KG1 (cell line): Measurements from ENCODE around the gene OSBPL8.
"Not testable (repeated sequence)": the region's sequence is repeated elsewhere in the genome, so short reads cannot be mapped to it uniquely, and the experiment has no call there.

ENCODE experiments used
- DNase-seq: peaks from one replicate; lab custom pipeline; 2025; lab: John Stamatoyannopoulos, UW

Gene OSBPL8

DNA sequence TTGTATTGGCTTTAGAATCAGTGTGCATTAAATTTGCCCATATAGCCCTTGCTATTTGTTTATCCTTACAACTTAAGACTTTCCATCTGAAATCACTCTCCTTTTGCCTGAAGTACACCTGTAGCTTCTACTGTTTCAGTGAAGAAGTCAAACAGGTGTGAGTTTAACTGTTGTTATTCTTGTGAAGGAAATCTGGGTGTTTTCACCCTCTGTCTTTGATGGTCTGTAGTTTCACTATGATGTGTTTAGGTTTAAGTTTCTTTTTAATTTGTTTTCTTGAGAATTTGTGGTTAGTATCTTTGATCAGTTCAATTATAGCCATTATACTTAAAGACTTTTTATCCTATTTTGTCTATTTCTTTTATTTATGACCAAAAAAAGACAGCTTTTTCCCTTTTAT lies 142.5 kb downstream of the OSBPL8 start:
- DNase-seq = no peak

DNA sequence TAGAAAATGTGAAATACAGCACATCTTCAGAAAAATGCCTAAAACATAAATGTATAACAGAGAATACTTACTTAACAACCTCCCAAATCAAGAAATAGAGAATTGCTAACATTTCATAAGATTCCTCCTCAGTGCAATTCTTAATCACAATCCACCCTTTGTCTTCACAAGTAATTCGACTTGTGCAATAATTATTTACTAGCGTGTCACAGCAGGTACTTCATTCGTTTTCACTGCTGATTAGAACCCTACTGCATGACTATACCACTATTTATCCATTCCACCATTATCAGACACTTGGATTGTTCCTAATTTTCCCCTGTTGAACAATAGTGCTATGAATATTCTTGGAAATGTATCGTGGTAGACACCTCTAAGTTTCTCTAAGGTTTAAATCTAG lies 146.4 kb downstream of the OSBPL8 start:
- DNase-seq = no peak

DNA sequence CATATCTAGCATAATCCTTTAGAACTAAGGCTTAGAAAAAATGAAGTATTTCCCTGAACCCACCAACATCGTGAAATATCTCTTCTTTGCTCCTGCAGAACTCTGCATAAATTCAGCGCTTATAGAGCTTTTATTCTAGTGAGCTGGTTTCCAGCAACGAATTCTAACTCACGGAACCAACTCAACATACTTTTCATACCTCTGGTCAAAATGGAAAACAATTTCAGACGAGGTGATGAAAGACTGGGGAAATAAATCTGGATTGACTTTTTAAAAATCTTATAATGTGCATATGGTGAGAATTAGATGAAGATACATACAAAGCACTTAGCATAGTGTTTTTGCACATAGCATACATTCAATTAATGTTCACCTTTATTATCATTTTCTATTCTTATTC lies 148.8 kb downstream of the OSBPL8 start:
- DNase-seq = no peak

DNA sequence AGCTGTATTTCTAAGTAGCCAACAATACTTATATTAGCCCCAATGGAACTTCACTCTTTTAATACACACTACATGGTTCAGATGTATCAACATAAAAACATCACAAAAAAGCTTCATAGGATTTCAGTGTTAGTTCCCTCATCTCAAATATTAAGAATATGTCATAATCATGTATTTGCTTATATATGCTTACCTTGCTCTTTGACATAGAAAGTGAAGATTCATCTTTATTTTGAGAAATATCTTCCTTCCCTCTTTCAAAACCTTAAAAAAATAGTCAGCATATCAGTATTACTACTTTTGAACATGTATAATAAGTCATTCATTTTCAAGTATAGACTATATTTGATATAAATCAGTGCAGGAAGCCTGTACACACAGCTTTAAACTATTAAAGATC lies 149.2 kb downstream of the OSBPL8 start:
- DNase-seq = no peak

DNA sequence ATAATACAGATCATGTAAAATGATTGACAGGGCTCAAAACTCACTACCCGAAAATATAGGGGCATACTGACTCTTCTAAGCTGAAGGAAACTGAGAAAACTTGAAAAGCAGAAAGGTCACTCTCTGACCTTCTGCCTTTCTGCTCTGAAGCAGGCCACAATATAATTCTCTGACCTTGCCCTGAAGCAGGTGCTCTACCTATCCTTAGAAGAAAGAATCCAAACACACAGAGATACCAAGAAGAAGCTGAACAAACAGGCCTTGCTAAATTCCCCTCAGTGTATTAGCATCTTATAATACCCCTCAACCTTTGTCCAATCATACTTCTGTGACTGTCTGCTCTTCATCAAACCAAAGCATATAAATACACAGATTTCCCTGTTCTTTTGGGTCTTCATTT lies 150.5 kb downstream of the OSBPL8 start:
- DNase-seq = no peak

DNA sequence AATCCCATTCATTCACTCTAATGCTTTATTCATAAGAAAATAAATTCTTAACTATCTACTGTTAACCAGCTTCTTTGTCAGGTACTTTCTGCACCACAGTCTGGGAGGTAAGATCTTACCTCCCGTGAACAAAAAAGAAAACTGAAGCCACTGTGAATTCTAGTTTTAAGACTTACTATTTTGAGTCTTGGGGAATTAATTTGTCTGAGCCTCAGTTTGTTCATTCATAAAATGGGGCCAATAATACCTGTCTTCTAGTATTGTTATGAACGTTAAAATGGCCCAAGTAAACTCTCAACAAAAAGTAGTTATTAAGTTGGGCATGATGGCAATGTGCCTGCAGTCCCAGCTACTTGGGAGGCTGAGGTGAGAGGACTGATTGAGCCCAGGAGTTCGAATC lies 151.9 kb downstream of the OSBPL8 start:
- no peak for DNase-seq

DNA sequence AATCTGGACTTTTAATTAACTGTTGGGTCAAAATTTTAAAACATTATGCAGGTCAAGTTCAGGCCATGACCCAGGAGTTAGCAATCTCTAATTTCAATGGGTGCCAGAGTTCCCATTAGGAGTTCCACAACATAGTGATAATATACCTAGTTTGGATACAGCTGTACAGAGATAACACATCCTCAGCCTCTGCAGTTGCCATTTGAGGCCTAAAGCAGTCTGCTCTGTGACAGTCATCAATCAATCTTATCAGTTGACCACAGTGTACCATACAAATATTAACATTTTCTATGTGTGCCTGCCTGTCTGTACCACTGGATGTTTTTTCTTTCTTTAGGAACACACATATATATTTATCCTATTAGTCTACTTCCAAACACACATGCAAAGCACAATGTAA lies 157.3 kb downstream of the OSBPL8 start:
- DNase-seq = no peak

DNA sequence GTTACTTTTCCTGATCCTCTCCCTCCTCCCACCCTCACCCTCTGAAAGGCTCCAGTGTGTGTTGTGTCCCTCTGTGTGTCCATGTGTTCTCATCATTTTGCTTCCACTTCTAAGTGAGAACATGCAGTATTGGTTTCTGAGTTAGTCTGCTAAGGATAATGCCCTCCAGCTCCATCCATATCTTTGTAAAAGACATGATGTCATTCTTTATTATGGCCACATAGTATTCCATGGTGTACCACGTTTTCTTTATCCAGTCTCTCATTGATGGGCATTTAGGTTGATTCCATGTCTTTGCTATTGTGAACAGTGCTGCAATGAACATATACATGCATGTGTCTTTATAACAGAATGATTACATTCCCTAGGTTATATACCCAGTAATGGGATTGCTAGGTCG lies 159.4 kb downstream of the OSBPL8 start:
- no peak for DNase-seq

DNA sequence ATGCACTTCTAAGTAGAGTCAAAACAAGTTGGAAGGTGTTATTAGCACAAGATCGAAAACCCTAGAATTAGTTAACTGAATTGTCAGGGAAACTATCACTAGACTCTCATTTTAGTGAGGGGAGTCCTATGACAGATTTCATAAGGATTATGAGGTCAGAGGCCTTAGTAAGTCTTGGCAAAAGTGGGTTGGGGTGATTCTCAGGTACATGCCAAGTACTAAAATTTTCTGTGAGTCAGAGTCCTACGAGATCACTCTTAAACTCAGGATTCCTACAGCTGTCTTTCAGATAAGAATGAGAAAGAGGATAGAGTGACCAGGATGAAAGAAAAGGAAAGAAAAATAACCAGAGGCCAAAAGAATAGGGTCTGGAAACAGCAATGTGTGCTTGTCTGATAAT lies 160.5 kb downstream of the OSBPL8 start:
- DNase-seq = no peak

DNA sequence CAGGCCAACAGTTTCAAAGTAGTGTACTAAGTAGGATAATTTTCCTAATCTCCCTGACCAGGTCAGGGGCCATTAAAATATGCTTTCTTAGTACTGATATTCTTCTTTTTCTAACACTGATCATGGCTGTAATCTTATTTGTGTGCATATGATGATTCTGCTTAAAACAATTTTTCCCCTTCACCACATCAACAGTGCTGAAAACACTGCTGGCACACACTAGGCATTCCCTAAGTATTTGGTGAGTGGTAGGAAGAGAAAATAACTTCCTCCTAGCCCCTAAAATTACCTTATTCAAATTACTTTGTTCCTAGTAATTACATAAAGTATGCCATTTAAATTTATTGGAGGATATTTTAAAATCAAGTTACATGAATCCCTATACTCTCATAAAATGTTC lies 161.5 kb downstream of the OSBPL8 start:
- DNase-seq = no peak

DNA sequence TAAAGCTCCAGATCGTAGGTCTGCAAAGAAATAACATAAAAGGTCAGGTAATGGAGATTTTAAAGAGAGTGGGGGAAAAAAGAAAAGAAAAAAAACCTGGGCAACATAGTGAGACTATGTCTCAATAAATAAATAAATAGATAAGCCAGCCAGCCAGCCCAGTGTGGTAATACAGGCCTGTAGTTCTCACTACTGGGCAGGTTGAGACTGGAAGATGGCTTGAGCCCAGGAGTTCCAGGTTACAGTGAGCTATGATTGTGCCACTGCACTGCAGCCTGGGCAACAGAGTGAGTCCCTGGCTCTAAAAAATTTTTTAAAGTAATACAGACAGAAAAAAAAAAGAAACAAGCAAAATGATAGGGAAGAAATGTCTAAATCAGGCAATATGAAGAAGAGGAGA lies 168.1 kb downstream of the OSBPL8 start:
- no peak for DNase-seq

DNA sequence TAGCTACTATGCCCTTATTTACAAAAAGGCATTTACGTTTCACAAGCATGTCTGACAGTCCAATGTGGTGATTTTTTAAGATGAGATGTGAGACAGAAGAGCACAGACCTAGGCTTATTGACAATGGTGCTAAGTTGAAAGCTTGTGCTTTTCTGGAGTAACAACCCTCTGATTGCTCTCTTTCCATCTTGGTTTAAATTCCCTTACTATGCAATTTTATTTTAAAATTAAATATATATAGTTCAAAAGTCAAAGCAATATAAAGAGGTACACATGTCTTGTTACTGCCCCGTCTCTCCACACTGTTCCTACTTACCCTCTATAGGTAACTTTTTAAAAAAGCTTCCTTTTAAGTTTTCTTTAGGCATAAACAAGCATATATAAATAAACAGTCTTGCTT lies 172.0 kb downstream of the OSBPL8 start:
- DNase-seq = no peak

DNA sequence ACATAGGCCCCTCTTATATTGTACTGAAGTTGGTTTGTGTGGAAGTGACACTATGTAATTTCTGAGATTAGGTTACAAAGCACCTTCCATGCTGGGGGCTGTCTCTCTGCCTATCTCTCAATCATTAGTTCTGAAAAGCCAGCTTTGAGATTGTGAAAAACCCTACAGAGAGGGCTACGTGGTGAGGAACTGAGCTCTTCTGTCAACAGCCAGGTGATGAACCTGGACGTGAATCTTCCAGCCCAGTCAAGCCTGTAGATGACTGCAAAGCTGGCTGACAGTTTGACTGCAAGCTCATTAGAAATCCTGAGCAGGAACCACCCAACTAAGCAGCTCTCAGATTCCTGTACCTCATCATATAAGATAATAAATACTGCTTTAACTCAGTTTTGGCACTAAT lies 175.0 kb downstream of the OSBPL8 start:
- no peak for DNase-seq

DNA sequence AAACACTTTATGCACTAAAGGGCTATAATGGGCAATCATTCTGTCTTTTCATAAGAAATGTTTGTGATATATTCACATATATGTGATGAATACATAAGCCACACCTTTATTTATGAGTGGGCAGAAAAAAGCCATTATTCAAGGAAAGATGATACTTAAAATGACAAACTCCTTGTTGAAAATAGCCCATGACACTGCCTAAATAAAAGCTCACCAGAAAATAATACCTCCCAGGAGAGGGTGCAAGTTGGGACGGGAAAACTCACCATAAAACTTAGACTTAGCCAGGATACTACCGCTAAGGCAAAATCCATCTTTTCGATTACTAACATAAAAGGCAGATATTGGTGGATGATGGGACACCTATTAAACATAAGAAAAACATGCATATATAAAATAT lies 175.6 kb downstream of the OSBPL8 start:
- DNase-seq = no peak

DNA sequence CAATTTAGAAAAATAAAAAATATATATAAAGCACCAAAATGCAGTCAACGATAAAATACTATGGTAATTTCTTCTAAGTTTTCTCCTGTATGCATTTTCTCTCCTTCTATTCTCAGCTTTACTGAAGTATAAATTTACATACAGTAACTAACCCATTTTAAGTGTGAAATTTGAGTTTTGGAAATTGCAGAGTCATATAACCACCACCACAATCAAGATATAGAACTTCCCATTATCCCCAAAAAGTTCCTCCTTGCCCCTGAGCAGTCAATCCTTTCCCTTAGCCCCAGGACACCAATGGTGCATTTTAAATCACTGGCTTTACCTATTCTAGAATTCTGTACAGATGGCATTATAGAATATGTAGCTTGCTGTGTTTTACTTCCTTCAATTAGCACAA lies 180.3 kb downstream of the OSBPL8 start:
- no peak for DNase-seq

DNA sequence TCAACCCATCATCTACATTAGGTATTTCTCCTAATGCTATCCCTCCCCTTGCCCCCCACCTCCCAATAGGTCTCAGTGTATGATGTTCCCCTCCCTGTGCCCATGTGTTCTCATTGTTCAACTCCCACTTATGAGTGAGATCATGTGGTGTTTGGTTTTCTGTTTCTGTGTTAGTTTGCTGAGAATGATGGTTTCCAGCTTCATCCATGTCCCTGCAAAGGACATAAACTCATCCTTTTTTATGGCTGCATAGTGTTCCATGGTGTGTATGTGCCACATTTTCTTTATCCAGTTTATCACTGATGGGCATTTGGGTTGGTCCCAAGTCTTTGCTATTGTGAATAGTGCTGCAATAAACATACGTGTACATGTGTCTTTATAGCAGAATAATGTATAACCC lies 182.7 kb downstream of the OSBPL8 start:
- DNase-seq = not testable (repeated sequence)

DNA sequence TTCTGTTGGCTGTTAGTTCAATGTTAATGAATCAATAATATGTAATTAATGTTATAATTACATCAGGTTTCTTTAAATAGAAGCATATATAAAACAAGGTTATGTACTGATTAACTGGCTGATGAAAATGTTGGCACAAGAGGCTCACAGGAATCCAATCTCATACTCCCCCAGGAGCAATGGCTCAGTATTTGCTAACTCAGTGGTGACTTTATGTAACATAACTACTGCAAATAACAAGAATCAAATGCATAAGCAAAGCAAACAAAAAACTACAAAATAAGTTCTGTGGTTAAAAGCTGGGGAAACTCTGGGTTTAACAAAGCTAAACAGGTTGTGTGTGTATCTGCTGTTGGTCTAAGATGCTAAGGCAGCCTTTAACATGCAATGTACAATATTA lies 183.6 kb downstream of the OSBPL8 start:
- no peak for DNase-seq

DNA sequence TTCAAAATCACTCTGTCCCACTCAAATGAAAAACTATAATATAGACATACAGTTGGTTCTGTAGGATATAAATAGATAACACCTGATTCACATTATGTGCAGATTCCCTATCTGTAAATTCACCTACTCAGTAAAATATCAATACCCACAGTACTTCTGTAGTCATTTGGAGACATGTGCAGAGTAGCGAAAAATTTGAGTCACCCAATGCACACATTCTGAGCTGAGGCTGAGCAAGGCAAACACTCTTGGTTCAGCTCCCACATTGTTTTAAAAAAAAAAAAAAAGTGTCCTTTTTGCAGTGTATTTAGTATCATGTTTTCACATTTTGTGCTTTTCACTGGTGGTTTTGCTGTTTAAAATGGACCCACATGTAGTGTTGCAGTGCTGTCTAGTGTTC lies 184.1 kb downstream of the OSBPL8 start:
- DNase-seq = no peak

DNA sequence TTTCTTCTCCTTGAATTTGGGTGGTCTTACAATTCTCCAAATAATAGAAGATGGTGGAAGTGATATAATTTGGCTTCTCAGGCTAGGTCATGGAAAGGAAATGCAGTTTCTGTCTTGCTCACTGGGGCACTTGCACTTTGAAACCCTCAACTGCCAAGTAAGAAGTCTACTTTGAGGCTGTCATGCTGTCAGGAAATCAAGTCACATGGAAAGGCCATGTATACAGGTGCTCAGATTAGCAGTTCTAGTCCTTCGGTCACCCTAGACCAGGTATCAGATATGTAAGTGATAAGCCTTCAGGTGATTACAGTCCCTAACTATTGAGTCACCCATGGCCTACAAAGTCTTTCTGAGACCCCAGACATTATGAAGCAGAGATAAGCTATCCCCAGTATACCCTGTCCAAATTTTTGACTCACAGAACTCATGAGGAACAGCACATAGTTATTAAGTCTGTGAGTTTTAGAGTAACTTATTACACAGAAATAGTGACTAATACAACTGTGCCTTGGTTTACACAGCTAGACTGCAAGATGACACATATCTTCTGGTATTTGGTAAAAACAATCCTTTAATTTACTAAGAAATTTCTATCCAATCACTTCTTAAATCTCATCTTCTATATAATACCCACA lies 185.1 kb downstream of the OSBPL8 start:
- DNase-seq = no peak

DNA sequence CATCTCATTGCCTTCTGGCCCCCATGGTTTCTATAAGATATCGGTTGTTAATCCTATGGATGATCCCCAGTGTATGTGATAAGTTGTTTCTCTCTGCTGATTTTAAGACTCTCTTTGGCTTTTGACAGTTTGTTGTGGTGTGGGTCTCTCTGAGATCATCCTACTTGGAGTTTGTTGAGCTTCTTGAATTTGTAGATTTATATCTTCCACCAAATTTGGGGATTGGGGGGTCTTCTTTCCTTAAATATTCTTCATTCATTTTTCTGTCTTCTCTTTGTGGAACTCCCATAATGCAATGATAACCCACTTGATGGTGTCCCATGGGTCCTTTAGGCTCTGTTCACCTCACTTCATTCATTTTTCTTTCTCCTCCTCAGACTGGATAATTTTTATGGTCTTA lies 191.3 kb downstream of the OSBPL8 start:
- DNase-seq = no peak

DNA sequence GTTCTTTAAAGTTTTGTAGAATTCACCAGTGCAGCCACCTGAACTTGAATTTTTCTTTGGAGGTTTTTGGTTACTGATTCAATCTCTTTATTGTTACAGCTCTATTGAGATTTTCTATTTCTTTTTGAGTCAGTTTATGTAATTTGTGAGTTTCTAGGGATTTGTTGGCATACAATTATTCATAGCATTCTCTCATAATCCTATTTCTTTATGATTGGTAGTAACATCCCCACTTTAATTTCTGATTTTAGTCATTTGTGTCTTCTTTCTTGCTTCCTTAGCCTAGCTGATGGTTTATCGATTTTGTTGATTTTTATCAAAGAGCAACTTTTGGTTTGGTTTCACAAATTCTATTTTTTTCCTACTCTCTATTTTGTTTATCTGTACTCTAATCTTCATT lies 193.4 kb downstream of the OSBPL8 start:
- no peak for DNase-seq

DNA sequence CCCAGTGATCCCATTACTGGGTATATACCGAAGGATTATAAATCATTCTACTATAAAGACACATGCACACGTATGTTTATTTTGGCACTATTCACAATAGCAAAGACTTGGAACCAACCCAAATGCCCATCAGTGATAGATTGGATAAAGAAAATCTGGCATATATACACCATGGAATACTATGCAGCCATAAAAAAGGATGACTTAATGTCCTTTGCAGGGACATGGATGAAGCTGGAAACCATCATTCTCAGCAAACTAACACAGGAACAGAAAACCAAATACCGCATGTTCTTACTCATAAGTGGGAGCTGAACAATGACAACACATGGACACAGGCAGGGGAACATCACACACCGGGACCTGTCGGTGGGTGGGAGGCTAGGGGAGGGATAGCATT lies 195.4 kb downstream of the OSBPL8 start:
- DNase-seq = not testable (repeated sequence)

DNA sequence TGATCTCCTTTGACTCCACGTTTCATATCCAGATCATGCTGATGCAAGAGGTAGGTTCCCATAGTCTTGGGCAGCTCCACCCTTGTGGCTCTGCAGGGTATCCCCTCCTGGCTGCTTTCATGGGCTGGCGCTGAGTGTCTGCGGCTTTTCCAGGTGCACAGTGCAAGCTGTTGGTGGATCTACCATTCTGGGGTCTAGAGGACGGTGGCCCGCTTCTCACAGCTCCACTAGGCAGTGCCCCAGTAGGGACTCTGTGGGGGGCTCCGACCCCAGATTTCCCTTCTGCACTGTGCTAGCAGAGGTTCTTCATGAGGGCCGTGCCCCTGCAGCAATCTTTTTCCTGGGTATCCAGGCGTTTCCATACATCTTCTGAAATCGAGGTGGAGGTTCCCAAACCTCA lies 199.3 kb downstream of the OSBPL8 start:
- DNase-seq = no peak

DNA sequence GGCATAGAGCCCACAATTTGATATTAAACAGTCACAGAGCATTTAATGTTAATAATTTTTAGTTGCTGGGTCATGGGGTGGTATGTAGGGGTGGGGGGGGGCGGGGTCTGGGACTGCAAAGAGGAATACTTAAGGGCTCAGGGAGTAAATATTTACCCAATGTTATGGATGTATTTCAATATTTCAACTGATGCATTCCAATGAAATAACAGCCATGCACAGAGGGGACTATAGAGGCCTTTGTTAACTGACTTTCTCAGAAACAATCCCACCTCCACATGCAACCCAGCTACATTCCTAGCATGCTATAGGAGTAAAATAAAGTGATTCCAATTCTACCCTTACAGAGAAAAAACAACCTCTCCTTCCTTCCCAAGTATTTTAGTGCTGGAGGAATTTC lies 203.5 kb downstream of the OSBPL8 start:
- no peak for DNase-seq
